Stimulated activated CD8-positive, alpha-beta memory T cell treated with anti-CD3 and anti-CD28 coated beads, Interleukin-4, amount 100 ng/mL, for 4 hours (primary cell): ENCODE results near the gene HEPN1.
"Not testable (repeated sequence)": the region's sequence is repeated elsewhere in the genome, so short reads cannot be mapped to it uniquely, and the experiment has no call there.

Experiments used
- DNase-seq, 2 donors: peaks; one replicate each; pipeline ENCODE4 v3.0.0-alpha.2; 2020; ENCODE audit warnings: low read depth in 2 of 2, low spot score in 1 of 2

Gene HEPN1

GRCh38 chr11:124941703-124942102 is 22.7 kb downstream of the HEPN1 start:
- DNase-seq, result no peak

- DNase-seq, result no peak
Measured at GRCh38 chr11:124942466-124943253, 23.6 kb downstream of the HEPN1 start.

DNA sequence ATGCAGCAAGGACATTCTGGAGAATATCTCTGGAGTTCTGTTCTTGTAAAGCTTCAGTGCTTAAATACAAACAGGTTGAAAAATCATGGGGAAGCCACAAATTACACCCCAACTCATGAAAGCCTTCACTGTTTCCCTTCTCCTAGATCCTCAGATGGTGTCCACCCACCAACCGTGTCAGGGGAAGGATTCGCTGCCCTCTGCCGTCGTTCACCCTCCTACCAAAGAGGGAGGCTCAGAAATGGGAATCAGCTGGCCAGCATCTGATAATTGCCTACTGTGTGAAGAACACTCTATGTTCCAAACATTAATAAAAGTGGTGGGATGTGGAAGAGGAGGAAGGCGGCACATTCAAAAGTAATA is 24.2 kb downstream of the HEPN1 start:
- DNase-seq, result no peak

DNA sequence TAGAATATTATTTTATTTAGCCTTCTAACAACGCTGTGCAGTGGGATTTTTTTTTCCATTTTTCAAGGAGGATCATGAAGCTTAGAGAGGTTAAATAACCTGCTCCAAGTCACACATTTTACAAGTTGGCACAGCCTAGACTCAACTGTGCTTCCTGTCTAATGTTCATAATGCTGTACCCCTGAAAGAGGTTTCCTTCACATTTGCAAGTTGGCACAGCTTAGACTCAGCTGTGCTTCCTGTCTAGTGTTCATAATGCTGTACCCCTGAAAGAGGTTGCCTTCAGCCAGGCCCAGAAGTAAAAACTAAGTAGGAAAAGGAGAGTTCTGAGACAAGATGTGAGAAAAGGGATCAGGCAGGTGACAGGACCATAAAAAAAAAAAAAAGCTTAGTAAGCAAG is 24.7 kb downstream of the HEPN1 start:
- DNase-seq, result no peak

- no peak for DNase-seq
Measured at GRCh38 chr11:124944565-124944964, 25.5 kb downstream of the HEPN1 start.

- no peak for DNase-seq
Measured at GRCh38 chr11:124945826-124946225, 26.8 kb downstream of the HEPN1 start.

- no peak for DNase-seq
Measured at GRCh38 chr11:124946735-124947141, 27.7 kb downstream of the HEPN1 start.

- no peak for DNase-seq
Measured at GRCh38 chr11:124950601-124951330, 31.7 kb downstream of the HEPN1 start.

DNA sequence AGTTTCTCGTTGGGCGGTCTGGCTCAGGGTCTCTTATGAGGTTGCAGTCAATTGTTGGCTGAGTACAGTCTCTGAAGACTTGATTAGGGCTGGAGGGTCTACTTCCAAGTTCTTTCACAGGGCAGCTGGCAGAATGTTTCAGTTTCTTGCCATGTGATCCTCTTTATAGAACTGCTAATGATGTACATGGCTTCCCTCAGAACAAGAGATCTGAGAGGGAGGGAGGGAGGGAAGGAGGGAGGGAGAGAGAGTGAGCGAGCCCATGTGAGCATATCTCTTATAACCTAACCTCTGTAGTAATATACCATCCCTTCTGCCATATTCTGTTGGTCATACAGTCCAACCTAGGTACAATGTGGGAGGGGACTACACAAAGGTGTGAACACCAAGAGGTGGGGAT is 32.3 kb downstream of the HEPN1 start:
- no peak for DNase-seq

GRCh38 chr11:124953753-124954589 is 34.9 kb downstream of the HEPN1 start, which contains the start of gene CCDC15:
TSS of gene CCDC15 (plus strand) at chr11:124954202. CDS start at chr11:124954733, 531 bp downstream.
- DNase-seq, result peak; percentile 87 to 93

- no peak for DNase-seq
Measured at GRCh38 chr11:124954590-124954955, 35.5 kb downstream of the HEPN1 start.

GRCh38 chr11:124955035-124955434 is 36.0 kb downstream of the HEPN1 start:
- no peak for DNase-seq

GRCh38 chr11:124961972-124962609 is 43.0 kb downstream of the HEPN1 start:
- DNase-seq, result no peak

DNA sequence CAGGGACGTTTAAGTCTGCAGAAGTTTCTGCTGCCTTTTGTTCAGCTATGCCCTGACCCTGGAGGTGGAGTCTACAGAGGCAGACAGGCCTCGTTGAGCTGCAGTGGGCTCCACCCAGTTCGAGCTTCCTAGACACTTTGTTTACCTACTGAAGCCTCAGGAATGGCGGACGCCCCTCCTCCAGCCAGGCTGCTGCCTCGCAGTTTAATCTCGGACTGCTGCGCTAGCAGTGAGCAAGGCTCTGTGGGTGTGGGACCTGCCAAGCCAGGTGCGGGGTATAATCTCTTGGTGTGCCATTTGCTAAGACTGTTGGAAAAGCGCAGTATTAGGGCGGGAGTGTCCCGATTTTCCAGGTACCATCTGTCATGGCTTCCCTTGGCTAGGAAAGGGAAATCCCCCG is 49.1 kb downstream of the HEPN1 start:
- not testable (repeated sequence) for DNase-seq
